A549 (cell line): ENCODE data around the gene OGFR. TPM values are rescaled to one million over a fixed set of nuclear protein-coding genes. Genes with fewer than 3 reads are reported as not detected.

Experiments used
- ATAC-seq, 2 experiments: fragments of 200-7000 bp in 1 of 2; fragments of >200 bp in 1 of 2; cut with Nextera tagmentation in 1 of 2; cut with Tn5 transposase in 1 of 2; 3 replicates each; pipeline versions ENCODE4 v1.8.0 to v1.9.1; 2018 to 2020; ENCODE audit warnings: mild to moderate bottlenecking in 1 of 2, moderate library complexity in 1 of 2
- CTCF ChIA-PET: fragments of 300-600 bp; sonication (Branson Sonifier 250); formaldehyde crosslinking; extraction: SDS; loops from one replicate; lab custom pipeline; 2021; ENCODE audit warnings: antibody characterized with exemption, inconsistent platforms; lab: Yijun Ruan, JAX
- POLR2A ChIA-PET: fragments of 350-600 bp; formaldehyde crosslinking; extraction: SDS; loops from one replicate; lab custom pipeline; 2021; ENCODE audit warnings: antibody characterized with exemption, inconsistent platforms; lab: Yijun Ruan, JAX
- DNase-seq, 2 experiments: peaks; one replicate each; pipeline versions ENCODE4 v3.0.0 to v3.0.0-alpha.2; 2011 to 2016; ENCODE audit warnings: low read depth in 1 of 2, low spot score in 1 of 2
- FAIRE-seq: peaks from 2 replicates; lab custom pipeline; 2011; peaks lifted over from hg19 to GRCh38; lab: Jason Lieb, UNC
- H3K27ac ChIP-seq, 2 experiments: fragments of >200 bp; sonication (Bioruptor Twin); formaldehyde crosslinking; 3 replicates each; pipeline ENCODE4 v1.5.1; 2016 to 2017
- H3K4me1 ChIP-seq: fragments of >200 bp; sonication (Bioruptor Twin); formaldehyde crosslinking; 3 replicates; pipeline ENCODE4 v1.6.1; 2016
- H3K4me2 ChIP-seq: fragments of >200 bp; sonication (Bioruptor Twin); formaldehyde crosslinking; 3 replicates; pipeline ENCODE4 v1.6.1; 2016
- H3K4me3 ChIP-seq: fragments of >200 bp; sonication (Bioruptor Twin); formaldehyde crosslinking; 3 replicates; pipeline ENCODE4 v1.5.1; 2016
- H3K9me3 ChIP-seq: fragments of >200 bp; sonication (Bioruptor Twin); formaldehyde crosslinking; 3 replicates; pipeline ENCODE4 v1.6.1; 2016
- BHLHE40 ChIP-seq: IDR thresholded peaks from 2 replicates; pipeline ENCODE4 v1.6.1; 2012; ENCODE audit warnings: low read depth, low read length, inconsistent platforms
- CBX2 ChIP-seq: fragments of 200-600 bp; sonication (generic); IDR thresholded peaks from 2 replicates; pipeline ENCODE4 v1.6.1; 2016; ENCODE audit warnings: low read depth, mild to moderate bottlenecking, borderline replicate concordance
- CBX8 ChIP-seq: fragments of 200-600 bp; sonication (generic); IDR thresholded peaks from 2 replicates; pipeline ENCODE4 v1.6.1; 2016
- CEBPB ChIP-seq, 2 experiments: fragments of >200 bp in 1 of 2; sonication (Bioruptor Twin) in 1 of 2; formaldehyde crosslinking in 1 of 2; IDR thresholded peaks; 2 replicates each; pipeline ENCODE4 v1.6.1; 2012 to 2016
- CHD4 ChIP-seq: fragments of 200-600 bp; sonication (generic); IDR thresholded peaks from 2 replicates; pipeline ENCODE4 v1.6.1; 2016; ENCODE audit warnings: antibody characterized with exemption, mild to moderate bottlenecking, borderline replicate concordance
- EP300 ChIP-seq, 2 experiments: fragments of >200 bp; sonication (Bioruptor Twin); formaldehyde crosslinking; IDR thresholded peaks; 2 replicates in 1 of 2; 3 replicates in 1 of 2; pipeline ENCODE4 v1.6.1; 2016 to 2017
- FOXS1 ChIP-seq: fragments of 250-450 bp; sonication (Bioruptor Pico); IDR thresholded peaks from 2 replicates; pipeline ENCODE4 v1.5.0; 2020; ENCODE audit warnings: mild to moderate bottlenecking, moderate library complexity
- GATA3 ChIP-seq: IDR thresholded peaks from 2 replicates; pipeline ENCODE4 v1.6.1; 2012; ENCODE audit warnings: borderline replicate concordance
- HDAC2 ChIP-seq: fragments of 200-600 bp; sonication (generic); IDR thresholded peaks from 2 replicates; pipeline ENCODE4 v1.6.1; 2016
- HEYL ChIP-seq: fragments of 250-450 bp; sonication (Bioruptor Pico); IDR thresholded peaks from 2 replicates; pipeline ENCODE4 v1.8.0; 2021; ENCODE audit warnings: mild to moderate bottlenecking, moderate library complexity
- HOXB13 ChIP-seq: fragments of 250-450 bp; sonication (Bioruptor Pico); IDR thresholded peaks from 2 replicates; pipeline ENCODE4 v1.5.0; 2020; ENCODE audit warnings: low read depth, mild to moderate bottlenecking, moderate library complexity
- KDM5A ChIP-seq: fragments of 200-600 bp; sonication (generic); IDR thresholded peaks from 2 replicates; pipeline ENCODE4 v1.6.1; 2016; ENCODE audit warnings: antibody characterized with exemption, mild to moderate bottlenecking
- RFX5 ChIP-seq: fragments of 450-650 bp; IDR thresholded peaks from 2 replicates; pipeline ENCODE4 v1.7.1; 2014; ENCODE audit warnings: antibody characterized with exemption, mild to moderate bottlenecking, moderate library complexity
- SMC3 ChIP-seq: fragments of >200 bp; sonication (Bioruptor Twin); formaldehyde crosslinking; IDR thresholded peaks from 3 replicates; pipeline ENCODE4 v1.6.1; 2018; ENCODE audit warnings: inconsistent platforms
- TP53 ChIP-seq: fragments of 250-450 bp; sonication (Bioruptor Pico); IDR thresholded peaks from 2 replicates; pipeline ENCODE4 v1.5.0; 2021; ENCODE audit warnings: mild to moderate bottlenecking, moderate library complexity
- ZC3H11A ChIP-seq: fragments of 450-650 bp; IDR thresholded peaks from 2 replicates; pipeline ENCODE4 v1.6.1; 2014; ENCODE audit warnings: antibody characterized with exemption, mild to moderate bottlenecking
- ZNF302 ChIP-seq: fragments of 250-450 bp; sonication (Bioruptor Pico); IDR thresholded peaks from 2 replicates; pipeline ENCODE4 v1.9.0; 2021; ENCODE audit warnings: inconsistent platforms, mild to moderate bottlenecking, moderate library complexity
- WGBS: methylation state at CpG from one replicate; pipeline ENCODE4 v1.1.6; 2017; ENCODE audit errors: missing lambda C conversion rate; 5-methylcytosine and 5-hydroxymethylcytosine counted together
- polyA plus RNA-seq, 4 experiments: library from polyadenylated mRNA; depleted of rRNA in 3 of 4; stranded (reverse); fragments of >200 nt; fragmentation: RNase III in 1 of 4; extraction: RNeasy Plus Mini Kit Qiagen cat#74134 plus additional on column Dnase treatment in 1 of 4; gene quantifications; 2 replicates in 3 of 4; 3 replicates in 1 of 4; pipeline ENCODE4 v1.2.3, GENCODE V29; 2011 to 2017
- TF ChIP-seq, protein P1 (sequence below): fragments of 450-650 bp; IDR thresholded peaks from 2 replicates; pipeline ENCODE4 v1.6.1; 2014; ENCODE audit warnings: antibody characterized with exemption
- TF ChIP-seq, protein P2 (sequence below): IDR thresholded peaks from 2 replicates; pipeline ENCODE4 v1.6.1; 2012; ENCODE audit warnings: low read depth, borderline replicate concordance
- TF ChIP-seq, protein P3 (sequence below): fragments of >200 bp; sonication (Bioruptor Twin); formaldehyde crosslinking; IDR thresholded peaks from 3 replicates; pipeline ENCODE4 v1.6.1; 2016
- TF ChIP-seq, protein P4 (sequence below): IDR thresholded peaks from 2 replicates; pipeline ENCODE4 v1.6.1; 2012

Gene OGFR
- polyA plus RNA-seq, 2 of the 4 experiments (the other 2 are of a cell fraction) = 15.9 to 35.6 TPM

DNA sequence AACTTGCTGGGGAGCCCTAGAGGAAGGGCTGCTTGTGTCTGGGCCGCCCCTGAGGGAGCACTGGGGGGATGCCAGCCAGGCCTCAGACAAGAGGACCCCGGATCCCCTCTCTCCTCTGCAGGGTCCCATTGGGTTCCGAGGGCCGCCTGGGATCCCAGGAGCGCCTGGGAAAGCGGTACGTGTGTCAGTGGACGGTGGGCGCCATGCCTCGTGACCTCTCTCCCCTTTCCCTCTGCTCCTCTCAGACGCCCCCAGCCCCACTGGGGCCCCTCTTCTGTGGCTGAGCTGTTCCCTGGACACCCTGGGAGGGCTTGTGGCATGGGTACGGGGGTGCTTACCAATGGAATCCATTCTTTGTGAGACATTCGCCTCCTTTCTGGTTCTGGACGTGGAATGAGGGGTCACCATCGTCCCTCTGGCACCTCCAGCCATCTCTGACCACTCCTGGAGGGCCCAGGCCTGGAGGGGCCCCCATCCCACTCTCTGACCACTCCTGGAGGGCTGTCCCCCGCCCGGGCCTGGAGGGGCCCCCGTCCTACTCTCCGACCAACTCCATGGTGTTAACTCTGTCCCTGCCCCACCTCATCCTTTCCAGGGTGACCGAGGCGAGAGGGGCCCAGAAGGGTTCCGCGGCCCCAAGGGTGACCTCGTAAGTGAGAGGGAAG, 22.1 kb downstream of the OGFR start:
- H3K9me3 ChIP-seq = no peaks in the 10 kb centered on the region
- 84% methylated on average over 22 of the region's 24 CpGs for WGBS
- peaks cover 29% of the 10 kb centered on the region for H3K4me1 ChIP-seq
- no peak overlapping the region for H3K27ac ChIP-seq
- DNase-seq (no peak), FAIRE-seq (no peak), ATAC-seq (no peak)
- ChIA-PET CTCF (interaction anchor here (1.6 kb wide), 1 partner anchor 10 kb away, joined by 3 read pairs; no protein-coding TSS in a partner anchor), POLR2A (no interaction called here)
- no peak overlapping the region for H3K4me2 ChIP-seq
- TF ChIP-seq GATA3 = no peak
- TF ChIP-seq CHD4 = no peak
- no peak for TF ChIP-seq CEBPB (IDR thresholded peaks at IDR 0.05)
- TF ChIP-seq, protein P1, sequence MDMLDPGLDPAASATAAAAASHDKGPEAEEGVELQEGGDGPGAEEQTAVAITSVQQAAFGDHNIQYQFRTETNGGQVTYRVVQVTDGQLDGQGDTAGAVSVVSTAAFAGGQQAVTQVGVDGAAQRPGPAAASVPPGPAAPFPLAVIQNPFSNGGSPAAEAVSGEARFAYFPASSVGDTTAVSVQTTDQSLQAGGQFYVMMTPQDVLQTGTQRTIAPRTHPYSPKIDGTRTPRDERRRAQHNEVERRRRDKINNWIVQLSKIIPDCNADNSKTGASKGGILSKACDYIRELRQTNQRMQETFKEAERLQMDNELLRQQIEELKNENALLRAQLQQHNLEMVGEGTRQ = no peak
- no peak for TF ChIP-seq FOXS1 (CRISPR knock-in tag)
- TF ChIP-seq BHLHE40 = no peak
- TF ChIP-seq CBX2 = no peak
- no peak for TF ChIP-seq HOXB13 (CRISPR knock-in tag)
- no peak for TF ChIP-seq SMC3
- no peak for TF ChIP-seq RFX5
- no peak overlapping the region for H3K4me3 ChIP-seq

DNA sequence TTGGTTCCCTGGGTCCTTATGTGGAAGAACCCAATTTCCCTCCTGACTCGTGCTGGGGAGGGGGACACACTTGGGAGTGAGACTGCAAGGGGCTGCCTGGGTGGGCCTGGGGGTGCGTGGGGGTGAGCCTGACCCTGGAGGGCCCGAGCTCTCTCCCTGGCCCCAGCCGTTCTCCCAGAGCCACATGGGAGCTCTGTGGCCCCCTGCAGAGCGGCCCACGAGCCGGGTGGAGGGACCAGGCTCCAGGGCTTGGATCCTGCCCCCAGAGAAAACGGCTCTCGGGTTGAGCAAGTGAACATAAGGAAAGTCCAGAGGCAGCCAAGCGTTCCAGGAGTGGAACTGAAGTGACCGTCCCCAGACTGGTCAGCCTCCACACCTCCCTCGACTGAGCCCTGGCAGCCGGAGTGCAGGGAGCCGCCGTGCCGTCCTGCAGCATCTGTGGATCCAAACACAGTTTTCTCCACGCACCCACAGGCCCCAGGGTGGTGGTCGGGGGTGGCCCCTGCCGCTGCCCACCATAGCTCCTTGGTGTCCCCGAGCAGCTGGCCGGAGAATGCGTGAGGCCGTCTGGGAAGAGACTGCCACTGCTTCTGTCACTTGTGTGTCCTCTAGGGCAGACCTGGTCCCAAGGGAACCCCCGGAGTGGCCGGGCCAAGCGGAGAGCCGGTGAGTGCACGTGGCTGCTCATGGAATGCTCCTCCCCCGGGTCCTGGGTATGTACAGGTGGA, 22.8 kb downstream of the OGFR start:
- POLR2A ChIA-PET = no interaction called here
- Histone ChIP-seq H3K9me3 (no peaks in the 10 kb centered on the region), H3K4me3 (no peak overlapping the region), H3K4me2 (no peak overlapping the region), H3K4me1 (peaks cover 28% of the 10 kb centered on the region), H3K27ac (no peak overlapping the region)
- DNase-seq = no peak
- CTCF ChIA-PET = interaction anchor here (1.0 to 1.6 kb wide), 3 partner anchors 9 to 158 kb away, joined by 3 to 5 read pairs (median 4); no protein-coding TSS in a partner anchor
- TF ChIP-seq ZNF302 (CRISPR knock-in tag) (no peak), HDAC2 (no peak), KDM5A (no peak), EP300 (IDR thresholded peaks at IDR 0.05) (no peak), SMC3 (no peak), TP53 (CRISPR knock-in tag) (no peak), ZC3H11A (no peak), BHLHE40 (no peak), CBX8 (no peak)
- TF ChIP-seq, protein P2, sequence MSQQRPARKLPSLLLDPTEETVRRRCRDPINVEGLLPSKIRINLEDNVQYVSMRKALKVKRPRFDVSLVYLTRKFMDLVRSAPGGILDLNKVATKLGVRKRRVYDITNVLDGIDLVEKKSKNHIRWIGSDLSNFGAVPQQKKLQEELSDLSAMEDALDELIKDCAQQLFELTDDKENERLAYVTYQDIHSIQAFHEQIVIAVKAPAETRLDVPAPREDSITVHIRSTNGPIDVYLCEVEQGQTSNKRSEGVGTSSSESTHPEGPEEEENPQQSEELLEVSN = no peak
- FAIRE-seq = no peak
- WGBS = 74% methylated on average over 18 of the region's 29 CpGs
- ATAC-seq = no peak

DNA sequence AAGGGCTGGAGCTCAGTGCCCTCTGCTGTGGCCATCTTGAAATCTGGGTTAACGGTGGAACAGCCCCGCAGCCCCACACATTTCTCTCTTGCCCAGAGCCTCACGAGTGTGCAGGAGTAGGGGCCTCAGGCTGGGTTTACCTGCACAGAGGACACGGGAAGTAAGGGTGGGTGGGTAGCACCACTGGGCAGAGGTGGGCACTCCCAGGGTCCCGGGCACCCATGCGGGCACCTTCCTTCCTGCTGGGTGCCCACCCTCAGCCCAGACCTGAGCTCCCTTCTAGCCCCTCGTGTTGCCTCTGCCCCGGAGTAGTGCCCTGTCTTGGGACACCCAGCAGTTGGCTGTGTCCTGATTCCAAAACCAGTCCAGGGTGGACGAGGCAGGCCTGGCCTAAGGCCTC, 23.4 kb downstream of the OGFR start:
- POLR2A ChIA-PET = no interaction called here
- 74% methylated on average over 9 of the region's 9 CpGs for WGBS

More for the DNA sequence above, 23.4 kb downstream of the OGFR start:
- FAIRE-seq = no peak
- Histone ChIP-seq H3K4me2 (no peak overlapping the region), H3K4me3 (no peak overlapping the region), H3K4me1 (peaks cover 24% of the 10 kb centered on the region), H3K9me3 (no peaks in the 10 kb centered on the region), H3K27ac (no peak overlapping the region)
- no peak for TF ChIP-seq HEYL (CRISPR knock-in tag)
- TF ChIP-seq, protein P3, sequence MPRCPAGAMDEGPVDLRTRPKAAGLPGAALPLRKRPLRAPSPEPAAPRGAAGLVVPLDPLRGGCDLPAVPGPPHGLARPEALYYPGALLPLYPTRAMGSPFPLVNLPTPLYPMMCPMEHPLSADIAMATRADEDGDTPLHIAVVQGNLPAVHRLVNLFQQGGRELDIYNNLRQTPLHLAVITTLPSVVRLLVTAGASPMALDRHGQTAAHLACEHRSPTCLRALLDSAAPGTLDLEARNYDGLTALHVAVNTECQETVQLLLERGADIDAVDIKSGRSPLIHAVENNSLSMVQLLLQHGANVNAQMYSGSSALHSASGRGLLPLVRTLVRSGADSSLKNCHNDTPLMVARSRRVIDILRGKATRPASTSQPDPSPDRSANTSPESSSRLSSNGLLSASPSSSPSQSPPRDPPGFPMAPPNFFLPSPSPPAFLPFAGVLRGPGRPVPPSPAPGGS = no peak
- TF ChIP-seq, protein P4, sequence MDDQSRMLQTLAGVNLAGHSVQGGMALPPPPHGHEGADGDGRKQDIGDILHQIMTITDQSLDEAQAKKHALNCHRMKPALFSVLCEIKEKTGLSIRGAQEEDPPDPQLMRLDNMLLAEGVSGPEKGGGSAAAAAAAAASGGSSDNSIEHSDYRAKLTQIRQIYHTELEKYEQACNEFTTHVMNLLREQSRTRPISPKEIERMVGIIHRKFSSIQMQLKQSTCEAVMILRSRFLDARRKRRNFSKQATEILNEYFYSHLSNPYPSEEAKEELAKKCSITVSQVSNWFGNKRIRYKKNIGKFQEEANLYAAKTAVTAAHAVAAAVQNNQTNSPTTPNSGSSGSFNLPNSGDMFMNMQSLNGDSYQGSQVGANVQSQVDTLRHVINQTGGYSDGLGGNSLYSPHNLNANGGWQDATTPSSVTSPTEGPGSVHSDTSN = no peak
- CTCF ChIA-PET = interaction anchor here (1.0 to 1.6 kb wide), 3 partner anchors 8 to 159 kb away, joined by 3 to 5 read pairs (median 4); no protein-coding TSS in a partner anchor
- no peak for DNase-seq
- no peak for ATAC-seq
